ENCODE results near the gene DACH1. TPM values are rescaled to one million over a fixed set of nuclear protein-coding genes. Genes with fewer than 3 reads are reported as not detected.

The DACH1 gene
- total RNA-seq, 2 experiments from 2014 or later = not detected

DNA sequence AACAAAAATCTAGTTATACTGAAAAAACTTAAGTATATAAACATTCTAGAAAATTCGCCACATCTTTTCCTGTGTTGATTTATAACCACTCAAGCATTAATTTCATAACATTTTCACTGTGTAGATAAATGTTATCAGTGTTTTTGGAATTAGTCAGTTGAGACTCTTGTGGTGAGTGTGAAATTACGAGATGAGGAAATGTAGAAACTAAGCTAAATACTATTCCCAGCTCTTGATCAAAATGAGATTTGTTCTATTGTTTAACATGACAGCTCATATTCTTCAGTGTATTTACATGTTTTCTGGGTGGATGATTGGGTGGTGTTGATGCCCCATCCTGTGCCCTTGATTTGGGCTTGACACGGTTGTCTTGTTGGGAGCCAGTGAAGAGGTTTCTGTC, 406.8 kb downstream of the DACH1 start:
- H3K36me3 ChIP-seq (ENCODE audit: insufficient read depth, low read length) = no peaks in the 10 kb centered on the region
- H3K9me2 ChIP-seq (ENCODE audit: insufficient read depth, low read length) = no peaks in the 10 kb centered on the region
- no peaks in the 10 kb centered on the region for H3K79me2 ChIP-seq (ENCODE audit: insufficient read depth, low read depth, low read length)
- no peak overlapping the region for H3K4me3 ChIP-seq (ENCODE audit: low read depth, low read length, poor library complexity, severe bottlenecking)
- H3K4me2 ChIP-seq (ENCODE audit: low read length) = no peak overlapping the region
- DNase-seq (ENCODE audit: low spot score) = no peak
- no peaks in the 10 kb centered on the region for H4K20me1 ChIP-seq (ENCODE audit: insufficient read depth, low read length)
- no peak overlapping the region for H3K27ac ChIP-seq (ENCODE audit: low read depth, low read length, poor library complexity, severe bottlenecking)
- POLR2A ChIA-PET = no interaction called here
- TF ChIP-seq EZH2phosphoT487 (IDR thresholded peaks at IDR 0.05; ENCODE audit: borderline replicate concordance, low read depth, low read length) = no peak
- no peak for TF ChIP-seq CTCF (conservative IDR thresholded peaks at IDR 0.05; ENCODE audit: low read length)
- CTCF ChIA-PET (ENCODE audit: unreplicated experiment) = no interaction called here
- H3K9me3 ChIP-seq (ENCODE audit: low read length) = no peaks in the 10 kb centered on the region
- no peak overlapping the region for H2AFZ ChIP-seq (ENCODE audit: low read length)
- H3K4me1 ChIP-seq (ENCODE audit: insufficient read depth, low read length, poor library complexity, severe bottlenecking) = no peaks in the 10 kb centered on the region
- intact Hi-C loops (cut with micrococcal nuclease; ENCODE audit: unreplicated experiment) = no loop called here
- no TSS peak for BruUV-seq (replicated peaks)

DNA sequence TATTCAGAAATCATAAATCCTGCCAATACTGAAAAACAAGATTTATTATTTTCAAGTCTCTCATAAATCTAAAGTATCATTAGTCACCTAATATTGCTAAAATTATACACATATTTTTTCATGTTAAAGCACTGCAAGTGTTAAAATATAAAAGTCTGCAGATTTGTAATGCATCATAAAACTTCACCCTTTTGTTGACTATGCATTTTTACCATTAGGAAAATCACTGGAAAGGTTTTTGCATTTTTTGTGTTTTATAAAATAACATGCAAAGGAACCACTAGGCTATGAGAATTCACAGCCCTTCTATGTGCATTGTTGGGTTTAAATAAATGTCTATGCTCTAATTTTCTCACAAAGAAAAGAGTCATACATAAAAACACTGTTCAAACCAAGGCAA, 407.3 kb downstream of the DACH1 start:
- ChIA-PET CTCF (ENCODE audit: unreplicated experiment) (no interaction called here), POLR2A (no interaction called here)
- no peaks in the 10 kb centered on the region for H3K4me1 ChIP-seq (ENCODE audit: insufficient read depth, low read length, poor library complexity, severe bottlenecking)
- TF ChIP-seq EZH2phosphoT487 (IDR thresholded peaks at IDR 0.05; ENCODE audit: borderline replicate concordance, low read depth, low read length) (no peak), CTCF (conservative IDR thresholded peaks at IDR 0.05; ENCODE audit: low read length) (no peak)
- no peak overlapping the region for H3K27ac ChIP-seq (ENCODE audit: low read depth, low read length, poor library complexity, severe bottlenecking)
- no TSS peak for BruUV-seq (replicated peaks)
- H3K79me2 ChIP-seq (ENCODE audit: insufficient read depth, low read depth, low read length) = no peaks in the 10 kb centered on the region
- H2AFZ ChIP-seq (ENCODE audit: low read length) = no peak overlapping the region
- H3K9me2 ChIP-seq (ENCODE audit: insufficient read depth, low read length) = no peaks in the 10 kb centered on the region
- no peak overlapping the region for H3K4me2 ChIP-seq (ENCODE audit: low read length)
- no peak for DNase-seq (ENCODE audit: low spot score)
- H3K36me3 ChIP-seq (ENCODE audit: insufficient read depth, low read length) = no peaks in the 10 kb centered on the region
- intact Hi-C loops (cut with micrococcal nuclease; ENCODE audit: unreplicated experiment) = no loop called here
- H3K4me3 ChIP-seq (ENCODE audit: low read depth, low read length, poor library complexity, severe bottlenecking) = no peak overlapping the region
- H4K20me1 ChIP-seq (ENCODE audit: insufficient read depth, low read length) = no peaks in the 10 kb centered on the region
- H3K9me3 ChIP-seq (ENCODE audit: low read length) = no peaks in the 10 kb centered on the region

- Histone ChIP-seq H3K4me1 (ENCODE audit: insufficient read depth, low read length, poor library complexity, severe bottlenecking) (no peaks in the 10 kb centered on the region), H2AFZ (ENCODE audit: low read length) (no peak overlapping the region), H3K79me2 (ENCODE audit: insufficient read depth, low read depth, low read length) (no peaks in the 10 kb centered on the region), H3K9me3 (ENCODE audit: low read length) (no peaks in the 10 kb centered on the region), H3K27ac (ENCODE audit: low read depth, low read length, poor library complexity, severe bottlenecking) (no peak overlapping the region), H3K9me2 (ENCODE audit: insufficient read depth, low read length) (no peaks in the 10 kb centered on the region), H3K4me2 (ENCODE audit: low read length) (no peak overlapping the region), H4K20me1 (ENCODE audit: insufficient read depth, low read length) (no peaks in the 10 kb centered on the region), H3K4me3 (ENCODE audit: low read depth, low read length, poor library complexity, severe bottlenecking) (no peak overlapping the region), H3K36me3 (ENCODE audit: insufficient read depth, low read length) (no peaks in the 10 kb centered on the region)
- BruUV-seq (replicated peaks) = no TSS peak
- no peak for DNase-seq (ENCODE audit: low spot score)
- intact Hi-C loops (cut with micrococcal nuclease; ENCODE audit: unreplicated experiment) = no loop called here
- TF ChIP-seq EZH2phosphoT487 (IDR thresholded peaks at IDR 0.05; ENCODE audit: borderline replicate concordance, low read depth, low read length) (no peak), CTCF (conservative IDR thresholded peaks at IDR 0.05; ENCODE audit: low read length) (no peak)
- POLR2A ChIA-PET = no interaction called here
- CTCF ChIA-PET (ENCODE audit: unreplicated experiment) = no interaction called here
Measured at GRCh38 chr13:71457645-71458044, 409.4 kb downstream of the DACH1 start.

All from OCI-LY7 (cell line).